ENCODE measurements around the gene PGLYRP2. TPM values are rescaled to one million over a fixed set of nuclear protein-coding genes. Genes with fewer than 3 reads are reported as not detected.

PGLYRP2 gene
- polyA plus RNA-seq (2013): not detected in 2 replicates

DNA sequence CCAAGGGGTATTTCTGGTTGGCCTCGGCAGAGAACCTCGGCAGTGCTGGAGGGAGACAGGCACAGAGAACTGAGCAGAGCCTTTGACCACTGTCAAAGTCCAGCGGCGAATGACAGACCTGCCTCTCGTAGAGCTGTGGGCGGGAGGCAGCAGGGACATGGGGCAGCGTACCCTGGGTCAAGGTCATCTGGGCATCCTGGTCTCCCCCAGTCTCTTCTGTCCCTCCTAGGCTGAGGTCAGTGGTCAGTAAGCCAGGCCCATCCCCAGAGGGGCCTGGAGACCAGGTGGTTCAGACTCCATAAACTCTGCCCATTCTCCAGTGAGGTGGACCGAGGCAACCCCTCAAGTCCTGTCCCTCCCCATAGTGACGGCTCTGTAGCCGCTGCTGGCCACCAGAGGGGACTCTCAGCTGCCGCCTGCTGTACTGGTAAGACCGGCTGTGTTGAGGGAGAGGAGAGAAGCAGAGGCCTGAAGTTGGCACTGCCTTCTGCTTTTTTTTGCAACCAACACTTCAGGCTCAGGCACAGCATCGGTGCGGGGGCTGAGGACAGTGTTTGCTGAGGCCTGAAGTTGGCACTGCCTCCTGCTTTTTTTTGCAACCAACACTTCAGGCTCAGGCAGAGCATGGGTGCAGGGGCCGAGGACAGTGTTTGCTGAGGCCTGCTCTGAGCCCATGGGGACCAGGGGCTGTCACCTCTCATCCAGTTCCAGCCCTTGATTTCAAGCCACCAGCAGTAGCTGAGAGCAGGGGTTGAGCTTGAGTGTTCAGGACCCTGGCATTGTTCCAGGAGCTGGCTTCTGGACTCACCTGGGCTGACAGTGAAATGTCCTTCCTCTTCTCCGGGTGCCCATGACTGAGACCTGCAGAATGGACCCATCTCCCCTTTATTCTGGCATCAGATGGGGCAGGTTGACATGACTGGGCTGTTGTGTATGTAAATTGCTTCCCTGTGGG, at the start of gene PGLYRP2:
PGLYRP2 (minus strand) TSS at position 111 of the 955 bp plus-strand sequence. CDS start 130 bp downstream, outside the sequence.
- H2BK120ac ChIP-seq (ENCODE audit: insufficient read depth, low read length, poor library complexity): no peak within 1 kb of the TSS
- H3K9ac ChIP-seq (ENCODE audit: low read length): no peak within 1 kb of the TSS
- H3K23ac ChIP-seq (ENCODE audit: low read length): no peak within 1 kb of the TSS
- WGBS (ENCODE audit: extremely low coverage, insufficient coverage, insufficient read length): no CpG with 5 or more reads among the region's 16 CpGs
- H3K79me1 ChIP-seq (ENCODE audit: low read length): no peaks in the 10 kb centered on the region
- no peak within 1 kb of the TSS for H4K91ac ChIP-seq (ENCODE audit: low read depth, low read length)
- H3K27ac ChIP-seq (ENCODE audit: low read depth, low read length): no peak within 1 kb of the TSS
- no peaks in the 10 kb centered on the region for H3K79me2 ChIP-seq (ENCODE audit: control insufficient read depth, insufficient read depth, low read length, poor library complexity)
- H3K4ac ChIP-seq (ENCODE audit: low read depth, low read length): no peak within 1 kb of the TSS
- H3K4me3 ChIP-seq (ENCODE audit: low read depth, low read length): no peak within 1 kb of the TSS
- no peak within 1 kb of the TSS for H4K8ac ChIP-seq (ENCODE audit: low read depth, low read length)
- H4K12ac ChIP-seq (ENCODE audit: low read depth, low read length): no peak within 1 kb of the TSS
- H2BK12ac ChIP-seq (ENCODE audit: low read length): no peak within 1 kb of the TSS
- H3K14ac ChIP-seq (ENCODE audit: low read length): no peak within 1 kb of the TSS
- DNase-seq: no peak
- H2BK5ac ChIP-seq (ENCODE audit: low read depth, low read length, poor library complexity): no peak within 1 kb of the TSS
- H3K9me3 ChIP-seq (ENCODE audit: insufficient read depth, low read depth, low read length): peaks cover 38% of the 10 kb centered on the region
- H2AFZ ChIP-seq (ENCODE audit: insufficient read depth, low read length, poor library complexity): no peak within 1 kb of the TSS
- H3K4me2 ChIP-seq (ENCODE audit: low read length): no peak within 1 kb of the TSS
- H3K4me1 ChIP-seq (ENCODE audit: control insufficient read depth in 1 of 2, insufficient read depth in 2 of 2, low read length in 2 of 2): no peaks in the 10 kb centered on the region
- no peak within 1 kb of the TSS for H2AK5ac ChIP-seq (ENCODE audit: low read length)
- no peaks in the 10 kb centered on the region for H3K36me3 ChIP-seq (ENCODE audit: control insufficient read depth in 1 of 2, insufficient read depth in 2 of 2, low read length in 2 of 2)
- no peaks in the 10 kb centered on the region for H3K27me3 ChIP-seq (ENCODE audit: insufficient read depth, low read length)
- H3K18ac ChIP-seq (ENCODE audit: low read length): no peak within 1 kb of the TSS

DNA sequence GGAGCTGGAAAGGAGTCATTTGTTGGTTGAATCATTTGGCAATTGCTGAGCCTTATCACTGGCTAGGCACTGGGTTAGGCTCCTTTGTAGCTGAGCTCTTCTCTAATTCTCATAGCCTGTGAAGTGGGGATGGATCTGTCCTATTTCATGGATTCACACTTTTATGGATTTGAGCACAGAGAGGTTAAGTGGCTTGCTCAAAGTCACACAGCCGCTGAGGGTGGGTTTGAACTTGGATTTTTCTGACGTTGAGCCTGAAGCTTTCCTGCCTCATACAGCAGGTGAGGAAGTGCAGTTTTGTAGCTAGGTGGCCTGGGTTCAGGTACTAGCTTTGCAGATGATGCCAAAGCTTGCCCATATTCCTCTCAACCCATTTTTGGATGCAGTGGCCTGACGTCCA, 48.4 kb upstream of the PGLYRP2 start:
- no peaks in the 10 kb centered on the region for H3K79me2 ChIP-seq (ENCODE audit: control insufficient read depth, insufficient read depth, low read length, poor library complexity)
- H3K23ac ChIP-seq (ENCODE audit: low read length): no peak overlapping the region
- H3K27ac ChIP-seq (ENCODE audit: low read depth, low read length): no peak overlapping the region
- DNase-seq: no peak
- H3K9me3 ChIP-seq (ENCODE audit: insufficient read depth, low read depth, low read length): peaks cover 46% of the 10 kb centered on the region
- no peak overlapping the region for H3K4me3 ChIP-seq (ENCODE audit: low read depth, low read length)
- H2BK120ac ChIP-seq (ENCODE audit: insufficient read depth, low read length, poor library complexity): no peak overlapping the region
- no peaks in the 10 kb centered on the region for H3K4me1 ChIP-seq (ENCODE audit: control insufficient read depth in 1 of 2, insufficient read depth in 2 of 2, low read length in 2 of 2)
- H3K18ac ChIP-seq (ENCODE audit: low read length): no peak overlapping the region
- no peak overlapping the region for H2AK5ac ChIP-seq (ENCODE audit: low read length)
- H3K79me1 ChIP-seq (ENCODE audit: low read length): no peaks in the 10 kb centered on the region
- H3K4ac ChIP-seq (ENCODE audit: low read depth, low read length): no peak overlapping the region
- WGBS (ENCODE audit: extremely low coverage, insufficient coverage, insufficient read length): no CpG with 5 or more reads among the region's 3 CpGs
- no peak overlapping the region for H4K8ac ChIP-seq (ENCODE audit: low read depth, low read length)
- no peak overlapping the region for H3K9ac ChIP-seq (ENCODE audit: low read length)
- H2AFZ ChIP-seq (ENCODE audit: insufficient read depth, low read length, poor library complexity): no peak overlapping the region
- no peak overlapping the region for H3K4me2 ChIP-seq (ENCODE audit: low read length)
- H3K36me3 ChIP-seq (ENCODE audit: control insufficient read depth in 1 of 2, insufficient read depth in 2 of 2, low read length in 2 of 2): no peaks in the 10 kb centered on the region
- no peak overlapping the region for H2BK5ac ChIP-seq (ENCODE audit: low read depth, low read length, poor library complexity)
- no peak overlapping the region for H4K91ac ChIP-seq (ENCODE audit: low read depth, low read length)
- H3K14ac ChIP-seq (ENCODE audit: low read length): no peak overlapping the region
- H2BK12ac ChIP-seq (ENCODE audit: low read length): no peak overlapping the region
- H3K27me3 ChIP-seq (ENCODE audit: insufficient read depth, low read length): no peaks in the 10 kb centered on the region
- H4K12ac ChIP-seq (ENCODE audit: low read depth, low read length): no peak overlapping the region

DNA sequence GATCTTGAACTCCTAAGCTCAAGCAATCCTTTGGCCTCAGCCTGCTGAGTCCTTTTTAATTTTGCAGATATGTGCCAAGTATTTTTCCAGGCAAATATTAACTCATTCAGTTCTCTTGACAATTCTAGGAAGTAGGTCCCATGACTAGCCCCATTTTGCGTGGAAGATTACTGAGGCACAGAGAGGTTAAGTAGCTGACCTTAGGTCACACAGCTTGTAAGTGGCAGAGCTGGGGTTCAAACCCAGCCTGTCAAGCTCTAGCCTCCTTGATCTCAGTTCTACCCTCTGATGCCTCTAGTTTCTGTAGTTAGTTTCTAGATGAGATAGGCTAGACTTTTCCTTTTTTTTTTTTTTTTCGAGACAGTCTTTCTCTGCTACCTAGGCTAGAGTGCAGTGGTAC, 47.1 kb upstream of the PGLYRP2 start:
- Histone ChIP-seq H4K91ac (ENCODE audit: low read depth, low read length) (no peak overlapping the region), H3K9ac (ENCODE audit: low read length) (no peak overlapping the region), H3K14ac (ENCODE audit: low read length) (no peak overlapping the region), H3K79me2 (ENCODE audit: control insufficient read depth, insufficient read depth, low read length, poor library complexity) (no peaks in the 10 kb centered on the region), H2BK120ac (ENCODE audit: insufficient read depth, low read length, poor library complexity) (no peak overlapping the region), H3K4me1 (ENCODE audit: control insufficient read depth in 1 of 2, insufficient read depth in 2 of 2, low read length in 2 of 2) (no peaks in the 10 kb centered on the region), H4K12ac (ENCODE audit: low read depth, low read length) (no peak overlapping the region), H2AFZ (ENCODE audit: insufficient read depth, low read length, poor library complexity) (no peak overlapping the region), H2AK5ac (ENCODE audit: low read length) (no peak overlapping the region), H3K18ac (ENCODE audit: low read length) (no peak overlapping the region), H4K8ac (ENCODE audit: low read depth, low read length) (no peak overlapping the region), H3K9me3 (ENCODE audit: insufficient read depth, low read depth, low read length) (peaks cover 47% of the 10 kb centered on the region), H3K23ac (ENCODE audit: low read length) (no peak overlapping the region), H3K4ac (ENCODE audit: low read depth, low read length) (no peak overlapping the region), H3K36me3 (ENCODE audit: control insufficient read depth in 1 of 2, insufficient read depth in 2 of 2, low read length in 2 of 2) (no peaks in the 10 kb centered on the region), H2BK5ac (ENCODE audit: low read depth, low read length, poor library complexity) (no peak overlapping the region), H3K27ac (ENCODE audit: low read depth, low read length) (no peak overlapping the region), H3K79me1 (ENCODE audit: low read length) (no peaks in the 10 kb centered on the region), H3K27me3 (ENCODE audit: insufficient read depth, low read length) (no peaks in the 10 kb centered on the region), H3K4me2 (ENCODE audit: low read length) (no peak overlapping the region), H2BK12ac (ENCODE audit: low read length) (no peak overlapping the region), H3K4me3 (ENCODE audit: low read depth, low read length) (no peak overlapping the region)
- no peak for DNase-seq
- WGBS (ENCODE audit: extremely low coverage, insufficient coverage, insufficient read length): no CpG with 5 or more reads among the region's 2 CpGs

DNA sequence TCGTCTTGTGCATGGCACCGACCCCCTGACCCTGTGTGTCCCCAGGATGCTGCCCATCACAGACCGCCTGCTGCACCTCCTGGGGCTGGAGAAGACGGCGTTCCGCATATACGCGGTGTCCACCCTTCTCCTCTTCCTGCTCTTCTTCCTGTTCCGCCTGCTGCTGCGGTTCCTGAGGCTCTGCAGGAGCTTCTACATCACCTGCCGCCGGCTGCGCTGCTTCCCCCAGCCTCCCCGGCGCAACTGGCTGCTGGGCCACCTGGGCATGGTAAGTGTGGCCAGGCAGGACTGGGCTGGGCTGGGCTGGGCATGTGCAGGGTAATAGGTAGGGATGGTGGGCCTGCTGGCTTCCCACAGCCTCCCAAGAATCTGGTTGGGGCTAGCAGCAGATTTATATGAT, 46.0 kb upstream of the PGLYRP2 start:
- Histone ChIP-seq H3K23ac (ENCODE audit: low read length) (no peak overlapping the region), H2BK120ac (ENCODE audit: insufficient read depth, low read length, poor library complexity) (no peak overlapping the region), H4K91ac (ENCODE audit: low read depth, low read length) (no peak overlapping the region), H4K8ac (ENCODE audit: low read depth, low read length) (no peak overlapping the region), H3K36me3 (ENCODE audit: control insufficient read depth in 1 of 2, insufficient read depth in 2 of 2, low read length in 2 of 2) (no peaks in the 10 kb centered on the region), H3K4ac (ENCODE audit: low read depth, low read length) (no peak overlapping the region), H3K4me1 (ENCODE audit: control insufficient read depth in 1 of 2, insufficient read depth in 2 of 2, low read length in 2 of 2) (no peaks in the 10 kb centered on the region), H2BK5ac (ENCODE audit: low read depth, low read length, poor library complexity) (no peak overlapping the region), H3K4me2 (ENCODE audit: low read length) (no peak overlapping the region), H3K27me3 (ENCODE audit: insufficient read depth, low read length) (no peaks in the 10 kb centered on the region), H3K27ac (ENCODE audit: low read depth, low read length) (no peak overlapping the region), H2AFZ (ENCODE audit: insufficient read depth, low read length, poor library complexity) (no peak overlapping the region), H4K12ac (ENCODE audit: low read depth, low read length) (no peak overlapping the region), H3K9ac (ENCODE audit: low read length) (no peak overlapping the region), H3K14ac (ENCODE audit: low read length) (no peak overlapping the region), H2BK12ac (ENCODE audit: low read length) (no peak overlapping the region), H3K4me3 (ENCODE audit: low read depth, low read length) (no peak overlapping the region), H3K18ac (ENCODE audit: low read length) (no peak overlapping the region), H3K79me1 (ENCODE audit: low read length) (no peaks in the 10 kb centered on the region), H3K79me2 (ENCODE audit: control insufficient read depth, insufficient read depth, low read length, poor library complexity) (no peaks in the 10 kb centered on the region), H3K9me3 (ENCODE audit: insufficient read depth, low read depth, low read length) (peaks cover 42% of the 10 kb centered on the region), H2AK5ac (ENCODE audit: low read length) (no peak overlapping the region)
- no CpG with 5 or more reads among the region's 15 CpGs for WGBS (ENCODE audit: extremely low coverage, insufficient coverage, insufficient read length)
- no peak for DNase-seq

Measured in trophoblast cell (in vitro differentiated cells and primary cell).